H1 (cell line): ENCODE measurements around the gene APOBEC3H. TPM values are rescaled to one million over a fixed set of nuclear protein-coding genes. Genes with fewer than 3 reads are reported as not detected.

Experiments
- CTCF ChIA-PET: fragments of 300-600 bp; sonication (Branson Sonifier 250); formaldehyde crosslinking; loops from one replicate; lab custom pipeline; 2021; ENCODE audit not compliant: partially characterized antibody; lab: Charles Lee
- POLR2A ChIA-PET: fragments of 300-600 bp; sonication (Branson Sonifier 250); formaldehyde crosslinking; loops from one replicate; lab custom pipeline; 2021; ENCODE audit warnings: inconsistent platforms; ENCODE audit not compliant: partially characterized antibody; lab: Charles Lee
- DNase-seq, 2 experiments: peaks; one replicate each; pipeline versions ENCODE4 v3.0.0 to v3.0.0-alpha.2; 2010 to 2022; ENCODE audit warnings: low spot score in 2 of 2, low read depth in 1 of 2, mixed read lengths in 1 of 2
- FAIRE-seq: peaks from 2 replicates; lab custom pipeline; 2011; peaks lifted over from hg19 to GRCh38; lab: Jason Lieb, UNC
- H2AFZ ChIP-seq: 2 replicates; pipeline ENCODE4 v1.8.1; 2012; ENCODE audit warnings: low read length, inconsistent platforms
- H2AK5ac ChIP-seq: 2 replicates; pipeline ENCODE4 v1.6.1; 2013; ENCODE audit warnings: low read depth, low read length
- H2BK120ac ChIP-seq: replicated peaks from 2 replicates; pipeline ENCODE3; 2013; ENCODE audit warnings: low read depth, low read length, inconsistent platforms
- H2BK12ac ChIP-seq: 2 replicates; pipeline ENCODE4 v1.6.1; 2013; ENCODE audit warnings: low read depth, low read length
- H2BK15ac ChIP-seq: 2 replicates; pipeline ENCODE4 v1.6.1; 2013; ENCODE audit warnings: low read length
- H2BK20ac ChIP-seq: 2 replicates; pipeline ENCODE4 v1.6.1; 2013; ENCODE audit warnings: low read length
- H2BK5ac ChIP-seq: 2 replicates; pipeline ENCODE4 v1.6.1; 2013; ENCODE audit warnings: low read depth, low read length
- H3K14ac ChIP-seq: 2 replicates; pipeline ENCODE4 v1.6.1; 2013; ENCODE audit warnings: inconsistent platforms; ENCODE audit not compliant: insufficient read length
- H3K18ac ChIP-seq: 2 replicates; pipeline ENCODE4 v1.6.1; 2013; ENCODE audit warnings: low read length; ENCODE audit errors: extremely low read depth
- H3K23ac ChIP-seq: 2 replicates; pipeline ENCODE4 v1.6.1; 2013; ENCODE audit warnings: inconsistent platforms; ENCODE audit not compliant: insufficient read length
- H3K23me2 ChIP-seq: 2 replicates; pipeline ENCODE4 v1.6.1; 2013; ENCODE audit warnings: low read depth, low read length
- H3K27ac ChIP-seq: 2 replicates; pipeline ENCODE4 v1.6.1; 2011; ENCODE audit warnings: low read depth, low read length, inconsistent platforms
- H3K27me3 ChIP-seq, 4 experiments: replicated peaks in 1 of 4; 1 replicate in 1 of 4; 2 replicates in 3 of 4; pipeline versions ENCODE4 v1.6.1 to v1.8.1; 2011 to 2013; ENCODE audit warnings: low read length in 3 of 4, mild to moderate bottlenecking in 3 of 4, inconsistent platforms in 2 of 4, mixed read lengths in 2 of 4, moderate library complexity in 1 of 4; ENCODE audit not compliant: control insufficient read depth in 3 of 4, insufficient read depth in 3 of 4; ENCODE audit errors: extremely low read depth in 1 of 4
- H3K36me3 ChIP-seq, 4 experiments: 2 replicates each; pipeline versions ENCODE4 v1.6.1 to v1.8.1; 2011 to 2013; ENCODE audit warnings: mild to moderate bottlenecking in 4 of 4, low read length in 3 of 4, moderate library complexity in 2 of 4, control low read depth in 1 of 4, inconsistent platforms in 1 of 4; ENCODE audit not compliant: insufficient read depth in 4 of 4, control insufficient read depth in 2 of 4
- H3K4ac ChIP-seq: replicated peaks from 2 replicates; pipeline ENCODE3; 2013; ENCODE audit warnings: low read length, low read depth, mixed read lengths, inconsistent platforms; ENCODE audit not compliant: insufficient read length
- H3K4me1 ChIP-seq, 4 experiments: replicated peaks in 1 of 4; 1 replicate in 1 of 4; 2 replicates in 3 of 4; pipeline versions ENCODE4 v1.6.1 to v1.8.1; 2011 to 2013; ENCODE audit warnings: low read length in 3 of 4, inconsistent platforms in 2 of 4, mixed read lengths in 1 of 4; ENCODE audit not compliant: insufficient read depth in 4 of 4, control insufficient read depth in 3 of 4
- H3K4me2 ChIP-seq, 2 experiments: 2 replicates each; pipeline versions ENCODE4 v1.6.1 to v1.8.1; 2011 to 2013; ENCODE audit warnings: low read depth in 2 of 2, low read length in 2 of 2, control low read depth in 1 of 2, inconsistent platforms in 1 of 2, mild to moderate bottlenecking in 1 of 2; ENCODE audit not compliant: insufficient read depth in 1 of 2
- H3K4me3 ChIP-seq, 4 experiments: fragments of 200-600, 300-600 bp in 1 of 4; sonication (generic), shearing (Covaris generic), sonication (Bioruptor Twin) in 1 of 4; 2 replicates each; pipeline versions ENCODE4 v1.5.1 to v1.8.1; 2011 to 2016; ENCODE audit warnings: low read length in 4 of 4, low read depth in 3 of 4, control low read depth in 2 of 4, inconsistent platforms in 2 of 4, mild to moderate bottlenecking in 2 of 4, mixed read lengths in 1 of 4, moderate library complexity in 1 of 4; ENCODE audit not compliant: insufficient read depth in 2 of 4; ENCODE audit errors: extremely low read depth in 1 of 4
- H3K56ac ChIP-seq: replicated peaks from 2 replicates; pipeline ENCODE3; 2013; ENCODE audit warnings: low read depth, mild to moderate bottlenecking, mixed read lengths, low read length, inconsistent platforms; ENCODE audit not compliant: insufficient read length
- H3K79me1 ChIP-seq: 2 replicates; pipeline ENCODE4 v1.6.1; 2013; ENCODE audit warnings: low read depth, low read length, control low read depth
- H3K79me2 ChIP-seq, 2 experiments: 2 replicates each; pipeline versions ENCODE4 v1.6.1 to v1.8.1; 2012 to 2013; ENCODE audit warnings: low read length in 2 of 2, mild to moderate bottlenecking in 2 of 2, inconsistent platforms in 1 of 2; ENCODE audit not compliant: insufficient read depth in 2 of 2, control insufficient read depth in 1 of 2
- H3K9ac ChIP-seq, 4 experiments: replicated peaks in 1 of 4; 1 replicate in 1 of 4; 2 replicates in 3 of 4; pipeline versions ENCODE4 v1.6.1 to v1.8.1; 2011 to 2013; ENCODE audit warnings: low read depth in 3 of 4, low read length in 3 of 4, control low read depth in 2 of 4, mild to moderate bottlenecking in 2 of 4, moderate library complexity in 2 of 4, inconsistent platforms in 1 of 4; ENCODE audit errors: extremely low read depth in 1 of 4
- H3K9me3 ChIP-seq, 2 experiments: 2 replicates each; pipeline versions ENCODE4 v1.6.1 to v1.8.1; 2012 to 2013; ENCODE audit warnings: mild to moderate bottlenecking in 2 of 2, moderate library complexity in 2 of 2, control low read depth in 1 of 2, inconsistent platforms in 1 of 2, low read depth in 1 of 2, low read length in 1 of 2, mixed read lengths in 1 of 2; ENCODE audit not compliant: insufficient read depth in 2 of 2
- H4K20me1 ChIP-seq, 2 experiments: replicated peaks in 1 of 2; 2 replicates each; pipeline versions ENCODE3 to v1.8.1; 2011 to 2013; ENCODE audit warnings: inconsistent platforms in 2 of 2, low read length in 2 of 2, mild to moderate bottlenecking in 1 of 2; ENCODE audit not compliant: insufficient read depth in 2 of 2, control insufficient read depth in 1 of 2
- H4K5ac ChIP-seq: 2 replicates; pipeline ENCODE4 v1.6.1; 2013; ENCODE audit warnings: low read length, low read depth, mixed read lengths, inconsistent platforms; ENCODE audit not compliant: insufficient read length
- H4K8ac ChIP-seq: 2 replicates; pipeline ENCODE4 v1.8.0; 2013; ENCODE audit warnings: mild to moderate bottlenecking, moderate library complexity, low read length, inconsistent platforms; ENCODE audit not compliant: insufficient read depth; ENCODE audit errors: extremely low read depth
- H4K91ac ChIP-seq: replicated peaks from 2 replicates; pipeline ENCODE3; 2013; ENCODE audit warnings: low read length, mixed read lengths, inconsistent platforms; ENCODE audit not compliant: insufficient read length
- MAFK ChIP-seq: IDR thresholded peaks from 2 replicates; pipeline ENCODE4 v1.6.1; 2012; ENCODE audit warnings: low read depth, mild to moderate bottlenecking, improper control_type of control experiment, low read length
- RBBP5 ChIP-seq: IDR thresholded peaks from 2 replicates; pipeline ENCODE4 v1.7.1; 2012; ENCODE audit warnings: low read depth, mild to moderate bottlenecking, inconsistent platforms, low read length, moderate library complexity, borderline replicate concordance
- WGBS, 2 experiments: shearing (Covaris generic) in 1 of 2; methylation state at CpG; one replicate each; pipeline versions ENCODE4 v1.1.6 to v1.1.7; 2013 to 2015; ENCODE audit warnings: low lambda C conversion rate in 2 of 2, mixed read lengths in 2 of 2, inconsistent platforms in 1 of 2, low coverage in 1 of 2, missing lambda C conversion rate in 1 of 2; ENCODE audit not compliant: insufficient replicate concordance in 2 of 2, insufficient coverage in 1 of 2, insufficient read length in 1 of 2; ENCODE audit errors: extremely low coverage in 1 of 2, missing lambda C conversion rate in 1 of 2; 5-methylcytosine and 5-hydroxymethylcytosine counted together
- polyA plus RNA-seq, 7 experiments: library from polyadenylated mRNA; depleted of rRNA in 3 of 7; stranded (reverse) in 5 of 7; unstranded in 2 of 7; fragments of >200 nt in 5 of 7; fragments of 200-250 nt in 2 of 7; gene quantifications; 1 replicate in 5 of 7; 2 replicates in 1 of 7; 4 replicates in 1 of 7; pipeline versions ENCODE4 v1.2.1 to v1.2.3, GENCODE V29; 2011 to 2013; ENCODE audit warnings: missing spikeins in 2 of 7, mixed read lengths in 2 of 7
- total RNA-seq: library from RNA; stranded (reverse); fragmentation: NEBNext Ultra II Directional; extraction: Animal tissue kit (Norgen Biotek cat#: 25700); gene quantifications from 2 replicates; pipeline ENCODE4 v1.2.1, GENCODE V29; 2021

Gene APOBEC3H
- total and polyA plus RNA-seq, 2 of the 8 experiments (the other 6 are each of a cell fraction or from before 2014, with no cell fraction given): 0.47 to 0.56 TPM

DNA sequence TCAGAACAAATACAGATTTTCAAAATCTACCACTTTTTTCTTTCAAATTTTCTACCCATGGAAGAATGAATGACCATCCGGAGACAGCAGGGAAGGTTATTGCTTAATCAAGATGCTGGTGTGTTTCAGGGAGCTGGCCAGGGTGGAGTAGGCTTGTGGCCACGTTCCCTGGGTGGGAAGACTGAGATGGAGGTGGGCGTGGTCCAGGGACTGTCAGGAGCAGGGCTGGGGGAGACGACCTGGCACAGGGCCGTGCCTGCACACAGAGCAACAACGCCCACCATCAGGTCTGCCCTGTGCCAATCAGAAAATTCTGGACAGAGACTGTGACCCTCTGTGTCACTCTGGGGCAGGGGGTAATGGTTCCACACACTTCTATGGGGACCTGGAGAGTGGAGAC, 7.1 kb upstream of the APOBEC3H start:
- peaks cover 0 to 2% of the 10 kb centered on the region in 2 experiments for H4K20me1 ChIP-seq
- H4K5ac ChIP-seq: no peak overlapping the region
- no peaks in the 10 kb centered on the region for H3K9me3 ChIP-seq
- H2BK15ac ChIP-seq: no peak overlapping the region
- no peak overlapping the region for H3K9ac ChIP-seq
- H2AK5ac ChIP-seq: no peak overlapping the region
- H4K91ac ChIP-seq: no peak overlapping the region
- H3K4ac ChIP-seq: no peak overlapping the region
- no peak overlapping the region for H2AFZ ChIP-seq
- no peak overlapping the region for H3K27ac ChIP-seq
- H3K36me3 ChIP-seq: no peaks in the 10 kb centered on the region
- CTCF ChIA-PET: no interaction called here
- POLR2A ChIA-PET: interaction anchor here (0.6 to 1.5 kb wide), 2 partner anchors 12 to 229 kb away, joined by 3 to 6 read pairs; partner anchors contain the start of gene RPL3
- peaks cover 0 to 7% (median 6%) of the 10 kb centered on the region in 4 experiments; a peak in 6 of 7 replicates for H3K4me1 ChIP-seq
- H3K79me1 ChIP-seq: no peaks in the 10 kb centered on the region
- FAIRE-seq: no peak
- no peak overlapping the region for H2BK120ac ChIP-seq
- TF ChIP-seq MAFK: no peak
- no peak for TF ChIP-seq RBBP5
- H2BK12ac ChIP-seq: no peak overlapping the region
- no peak overlapping the region for H3K23ac ChIP-seq
- H3K4me3 ChIP-seq: no peak overlapping the region
- H2BK20ac ChIP-seq: no peak overlapping the region
- no peak overlapping the region for H3K14ac ChIP-seq
- H2BK5ac ChIP-seq: no peak overlapping the region
- H3K56ac ChIP-seq: no peak overlapping the region
- no peak overlapping the region for H3K18ac ChIP-seq
- H3K23me2 ChIP-seq: peaks cover 2% of the 10 kb centered on the region; the same call in 1 of the 2 replicates
- WGBS, 2 experiments: 90% methylated on average over 6 of the region's 6 CpGs; no CpG with 5 or more reads in 1 of the 2 experiments
- no peaks in the 10 kb centered on the region for H3K79me2 ChIP-seq
- H3K4me2 ChIP-seq: no peak overlapping the region
- no peak for DNase-seq
- H4K8ac ChIP-seq: no peak overlapping the region
- peaks cover 0 to 2% (median 0%) of the 10 kb centered on the region in 4 experiments; a peak in 2 of 7 replicates for H3K27me3 ChIP-seq
